Measurements from ENCODE around the gene IGF2BP1.

Gene IGF2BP1

DNA sequence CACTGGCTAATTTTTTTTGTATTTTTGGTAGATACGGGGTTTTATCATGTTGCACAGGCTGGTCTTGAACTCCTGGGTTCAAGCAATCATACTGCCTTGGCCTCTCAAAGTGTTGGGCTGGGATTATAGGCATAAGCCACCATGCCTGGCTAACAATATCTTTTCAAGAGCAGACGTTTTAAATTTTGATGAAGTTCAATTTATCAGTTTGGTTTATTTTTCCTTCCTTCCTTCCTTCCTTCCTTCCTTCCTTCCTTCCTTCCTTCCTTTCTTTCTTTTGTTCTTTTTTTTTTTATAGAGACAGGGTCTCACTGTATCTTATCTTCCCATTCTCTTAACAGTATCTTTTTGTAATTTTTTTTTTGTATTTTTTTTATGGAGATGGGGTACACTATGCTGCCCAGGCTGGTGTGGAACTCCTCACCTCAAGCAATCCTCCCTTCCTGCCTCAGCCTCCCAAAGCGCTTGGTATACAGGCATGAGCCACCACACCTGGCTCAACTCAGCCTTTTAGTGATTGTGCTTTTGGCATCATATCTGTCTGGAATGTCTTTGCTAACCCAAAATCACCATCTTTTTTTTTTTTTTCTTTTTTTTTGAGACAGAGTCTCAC, 15.2 kb upstream of the IGF2BP1 start:
- Histone ChIP-seq H3K9me3 (ENCODE audit: control insufficient read depth in 2 of 2, low read length in 2 of 2) (no peaks in the 10 kb centered on the region), H3K27ac (ENCODE audit: low read length) (no peak overlapping the region), H3K27me3 (ENCODE audit: control insufficient read depth in 1 of 2, insufficient read depth in 2 of 2, low read length in 2 of 2) (peaks cover 0 to 3% of the 10 kb centered on the region in 2 donors), H3K36me3 (ENCODE audit: control insufficient read depth in 2 of 2, insufficient read depth in 2 of 2, low read length in 2 of 2) (no peaks in the 10 kb centered on the region), H3K4me1 (ENCODE audit: control insufficient read depth, insufficient read depth, low read length) (no peaks in the 10 kb centered on the region), H3K9ac (ENCODE audit: low read length in 2 of 2) (no peak overlapping the region), H3K4me3 (ENCODE audit: low read length in 2 of 2) (no peak overlapping the region)

DNA sequence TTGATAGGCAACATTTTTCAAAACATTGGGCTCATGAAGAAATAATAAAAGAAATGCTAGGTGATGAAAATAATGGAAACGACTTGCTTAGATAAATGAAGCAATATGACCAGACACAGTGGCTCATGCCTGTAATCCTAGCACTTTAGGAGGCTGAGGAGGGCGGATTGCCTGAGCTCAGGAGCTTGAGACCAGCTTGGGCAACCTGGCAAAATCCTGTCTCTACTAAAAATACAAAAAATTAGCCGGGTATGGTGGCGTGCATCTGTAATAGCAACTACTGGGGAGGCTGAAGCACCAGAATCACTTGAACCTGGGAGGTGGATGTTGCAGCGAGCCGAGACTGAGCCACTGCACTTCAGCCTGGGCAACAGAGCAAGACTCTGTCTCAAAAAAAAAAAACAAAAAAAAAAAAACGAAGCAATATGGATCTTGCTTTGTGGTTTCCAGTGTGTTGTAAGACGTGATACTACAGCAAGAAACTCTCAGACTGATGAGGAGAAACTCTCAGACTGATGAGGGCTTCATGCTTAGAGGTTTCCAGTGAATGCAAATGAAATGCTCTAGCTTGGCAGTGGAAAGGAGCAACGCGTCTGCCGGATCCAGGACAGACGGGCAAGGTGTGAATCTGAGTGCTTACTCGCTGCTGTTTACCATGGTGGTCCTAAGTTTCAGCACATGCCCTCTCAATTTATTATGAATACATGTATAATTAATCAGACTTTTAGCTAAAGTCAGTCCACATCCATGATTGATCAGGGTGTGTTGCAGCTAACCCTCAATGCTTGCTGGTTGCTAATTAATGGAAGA, 11.5 kb upstream of the IGF2BP1 start:
- H3K27ac ChIP-seq (ENCODE audit: low read length) = no peak overlapping the region
- peaks cover 10 to 15% of the 10 kb centered on the region in 2 donors for H3K27me3 ChIP-seq (ENCODE audit: control insufficient read depth in 1 of 2, insufficient read depth in 2 of 2, low read length in 2 of 2)
- no peaks in the 10 kb centered on the region for H3K36me3 ChIP-seq (ENCODE audit: control insufficient read depth in 2 of 2, insufficient read depth in 2 of 2, low read length in 2 of 2)
- H3K9ac ChIP-seq (ENCODE audit: low read length in 2 of 2) = no peak overlapping the region
- H3K9me3 ChIP-seq (ENCODE audit: control insufficient read depth in 2 of 2, low read length in 2 of 2) = no peaks in the 10 kb centered on the region
- no peaks in the 10 kb centered on the region for H3K4me1 ChIP-seq (ENCODE audit: control insufficient read depth, insufficient read depth, low read length)
- no peak overlapping the region for H3K4me3 ChIP-seq (ENCODE audit: low read length in 2 of 2)

DNA sequence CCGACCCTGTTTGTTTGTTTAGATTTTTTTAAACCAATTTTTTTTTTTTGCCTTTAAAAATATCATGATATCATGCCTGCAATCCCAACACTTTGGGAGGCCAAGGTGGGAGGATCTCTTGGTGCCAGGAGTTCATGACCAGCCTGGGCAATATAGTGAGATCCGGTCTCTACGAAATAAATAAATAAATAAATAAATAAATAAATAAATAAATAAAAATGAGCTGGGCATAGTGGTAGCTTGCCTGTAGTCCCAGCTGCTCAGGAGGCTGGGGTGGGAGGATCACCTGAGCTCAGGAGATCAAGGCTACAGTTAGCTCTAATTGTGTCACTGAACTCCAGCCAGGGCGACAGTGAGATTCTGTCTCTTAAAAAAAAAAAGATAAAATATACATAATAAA, 8.1 kb upstream of the IGF2BP1 start:
- no peak overlapping the region for H3K9ac ChIP-seq (ENCODE audit: low read length in 2 of 2)
- H3K36me3 ChIP-seq (ENCODE audit: control insufficient read depth in 2 of 2, insufficient read depth in 2 of 2, low read length in 2 of 2) = no peaks in the 10 kb centered on the region
- H3K4me3 ChIP-seq (ENCODE audit: low read length in 2 of 2) = no peak overlapping the region
- H3K27me3 ChIP-seq (ENCODE audit: control insufficient read depth in 1 of 2, insufficient read depth in 2 of 2, low read length in 2 of 2) = peaks cover 11 to 38% of the 10 kb centered on the region in 2 donors
- H3K4me1 ChIP-seq (ENCODE audit: control insufficient read depth, insufficient read depth, low read length) = no peaks in the 10 kb centered on the region
- no peak overlapping the region for H3K27ac ChIP-seq (ENCODE audit: low read length)
- H3K9me3 ChIP-seq (ENCODE audit: control insufficient read depth in 2 of 2, low read length in 2 of 2) = no peaks in the 10 kb centered on the region

DNA sequence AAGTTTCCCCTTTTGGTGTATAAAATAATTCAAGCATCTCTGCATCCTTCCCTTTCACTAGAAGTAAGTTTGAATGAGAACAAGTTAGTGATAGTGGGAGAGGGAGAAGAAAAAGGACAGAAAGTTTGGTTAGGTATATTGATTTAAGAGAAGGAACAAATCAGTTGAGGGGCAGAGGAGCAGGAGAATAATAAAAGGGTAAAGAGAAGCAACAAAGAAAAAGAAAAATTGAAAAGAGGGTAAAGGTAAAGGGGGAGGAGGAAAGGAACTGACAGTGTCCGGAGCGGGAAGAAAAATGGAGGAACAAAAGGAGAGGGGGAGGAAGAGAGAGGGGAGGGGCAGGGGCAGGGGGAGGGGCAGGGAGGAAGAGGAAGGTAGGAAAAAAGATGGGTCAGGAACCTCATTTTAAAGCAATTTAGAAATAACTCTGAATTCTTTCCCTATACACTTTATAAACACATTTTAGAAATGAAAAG, 6.3 kb upstream of the IGF2BP1 start:
- Histone ChIP-seq H3K27ac (ENCODE audit: low read length) (no peak overlapping the region), H3K36me3 (ENCODE audit: control insufficient read depth in 2 of 2, insufficient read depth in 2 of 2, low read length in 2 of 2) (no peaks in the 10 kb centered on the region), H3K4me1 (ENCODE audit: control insufficient read depth, insufficient read depth, low read length) (peaks cover under 1% of the 10 kb centered on the region), H3K9ac (ENCODE audit: low read length in 2 of 2) (no peak overlapping the region), H3K27me3 (ENCODE audit: control insufficient read depth in 1 of 2, insufficient read depth in 2 of 2, low read length in 2 of 2) (peaks cover 24 to 51% of the 10 kb centered on the region in 2 donors), H3K4me3 (ENCODE audit: low read length in 2 of 2) (no peak overlapping the region), H3K9me3 (ENCODE audit: control insufficient read depth in 2 of 2, low read length in 2 of 2) (no peaks in the 10 kb centered on the region)

DNA sequence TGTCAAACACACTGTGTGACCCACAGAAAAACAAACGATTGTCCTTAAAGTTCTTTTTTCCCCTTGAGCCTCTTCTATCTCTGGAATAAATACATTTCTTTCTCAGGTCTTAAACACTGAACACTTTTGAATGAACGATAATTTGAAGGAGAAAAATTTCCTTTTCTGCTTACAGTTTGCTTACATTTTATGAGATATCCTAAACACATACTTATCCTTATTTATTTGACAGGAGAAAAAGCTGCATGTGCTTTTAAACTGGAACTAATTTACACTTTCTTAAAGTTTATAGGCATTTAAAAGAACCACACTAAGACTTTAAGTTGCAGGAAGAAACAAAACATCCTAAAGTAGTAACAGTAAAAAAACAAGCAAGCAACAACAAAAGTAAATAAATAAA, 4.7 kb upstream of the IGF2BP1 start:
- Histone ChIP-seq H3K36me3 (ENCODE audit: control insufficient read depth in 2 of 2, insufficient read depth in 2 of 2, low read length in 2 of 2) (no peaks in the 10 kb centered on the region), H3K9ac (ENCODE audit: low read length in 2 of 2) (no peak overlapping the region), H3K9me3 (ENCODE audit: control insufficient read depth in 2 of 2, low read length in 2 of 2) (no peaks in the 10 kb centered on the region), H3K27ac (ENCODE audit: low read length) (no peak overlapping the region), H3K27me3 (ENCODE audit: control insufficient read depth in 1 of 2, insufficient read depth in 2 of 2, low read length in 2 of 2) (peaks cover 35 to 66% of the 10 kb centered on the region in 2 donors), H3K4me1 (ENCODE audit: control insufficient read depth, insufficient read depth, low read length) (peaks cover 9% of the 10 kb centered on the region), H3K4me3 (ENCODE audit: low read length in 2 of 2) (no peak overlapping the region)

DNA sequence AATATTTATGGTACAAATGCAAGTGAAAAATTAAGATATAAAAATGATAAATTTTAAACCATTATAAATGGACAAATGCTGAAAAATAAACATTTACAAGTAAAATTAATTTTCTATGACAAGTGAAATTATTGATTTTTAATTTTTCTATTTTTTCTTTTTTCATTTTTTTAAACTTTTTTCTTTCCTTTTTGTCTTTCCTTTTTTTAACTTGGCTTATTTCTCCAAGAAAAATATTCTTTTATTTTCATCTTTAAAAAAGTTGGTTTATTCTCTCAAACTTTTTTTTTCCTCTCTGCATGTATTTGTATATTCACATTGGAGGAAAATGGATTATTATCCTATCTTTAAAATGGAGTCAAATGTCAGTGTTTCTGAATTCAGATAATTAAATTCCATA, 3.9 kb upstream of the IGF2BP1 start:
- no peaks in the 10 kb centered on the region for H3K9me3 ChIP-seq (ENCODE audit: control insufficient read depth in 2 of 2, low read length in 2 of 2)
- H3K27me3 ChIP-seq (ENCODE audit: control insufficient read depth in 1 of 2, insufficient read depth in 2 of 2, low read length in 2 of 2) = peaks cover 39 to 75% of the 10 kb centered on the region in 2 donors
- H3K4me1 ChIP-seq (ENCODE audit: control insufficient read depth, insufficient read depth, low read length) = peaks cover 14% of the 10 kb centered on the region
- no peak overlapping the region for H3K4me3 ChIP-seq (ENCODE audit: low read length in 2 of 2)
- H3K9ac ChIP-seq (ENCODE audit: low read length in 2 of 2) = no peak overlapping the region
- H3K36me3 ChIP-seq (ENCODE audit: control insufficient read depth in 2 of 2, insufficient read depth in 2 of 2, low read length in 2 of 2) = no peaks in the 10 kb centered on the region
- no peak overlapping the region for H3K27ac ChIP-seq (ENCODE audit: low read length)

DNA sequence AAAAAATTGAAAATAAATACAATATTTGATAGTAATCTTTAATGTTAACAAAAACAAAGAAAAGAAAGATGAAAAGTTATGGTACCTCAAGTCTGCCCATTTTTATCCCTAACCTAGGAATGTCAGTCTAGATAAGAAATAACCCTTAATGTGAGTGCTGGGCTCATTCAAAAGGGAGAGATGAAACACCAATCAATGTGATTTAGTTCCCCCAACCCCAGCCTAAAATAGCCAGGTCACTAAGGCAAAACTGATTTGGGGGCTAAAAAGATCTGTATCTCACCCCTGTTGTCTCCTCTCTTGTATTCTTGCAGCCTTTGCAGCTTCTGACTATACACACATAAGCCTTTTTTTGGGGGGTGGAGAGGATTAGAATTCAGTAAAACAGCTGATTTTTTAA, 3.2 kb upstream of the IGF2BP1 start:
- Histone ChIP-seq H3K4me3 (ENCODE audit: low read length in 2 of 2) (no peak overlapping the region), H3K27me3 (ENCODE audit: control insufficient read depth in 1 of 2, insufficient read depth in 2 of 2, low read length in 2 of 2) (peaks cover 41 to 81% of the 10 kb centered on the region in 2 donors), H3K36me3 (ENCODE audit: control insufficient read depth in 2 of 2, insufficient read depth in 2 of 2, low read length in 2 of 2) (no peaks in the 10 kb centered on the region), H3K27ac (ENCODE audit: low read length) (no peak overlapping the region), H3K9ac (ENCODE audit: low read length in 2 of 2) (no peak overlapping the region), H3K9me3 (ENCODE audit: control insufficient read depth in 2 of 2, low read length in 2 of 2) (no peaks in the 10 kb centered on the region), H3K4me1 (ENCODE audit: control insufficient read depth, insufficient read depth, low read length) (peaks cover 17% of the 10 kb centered on the region)

DNA sequence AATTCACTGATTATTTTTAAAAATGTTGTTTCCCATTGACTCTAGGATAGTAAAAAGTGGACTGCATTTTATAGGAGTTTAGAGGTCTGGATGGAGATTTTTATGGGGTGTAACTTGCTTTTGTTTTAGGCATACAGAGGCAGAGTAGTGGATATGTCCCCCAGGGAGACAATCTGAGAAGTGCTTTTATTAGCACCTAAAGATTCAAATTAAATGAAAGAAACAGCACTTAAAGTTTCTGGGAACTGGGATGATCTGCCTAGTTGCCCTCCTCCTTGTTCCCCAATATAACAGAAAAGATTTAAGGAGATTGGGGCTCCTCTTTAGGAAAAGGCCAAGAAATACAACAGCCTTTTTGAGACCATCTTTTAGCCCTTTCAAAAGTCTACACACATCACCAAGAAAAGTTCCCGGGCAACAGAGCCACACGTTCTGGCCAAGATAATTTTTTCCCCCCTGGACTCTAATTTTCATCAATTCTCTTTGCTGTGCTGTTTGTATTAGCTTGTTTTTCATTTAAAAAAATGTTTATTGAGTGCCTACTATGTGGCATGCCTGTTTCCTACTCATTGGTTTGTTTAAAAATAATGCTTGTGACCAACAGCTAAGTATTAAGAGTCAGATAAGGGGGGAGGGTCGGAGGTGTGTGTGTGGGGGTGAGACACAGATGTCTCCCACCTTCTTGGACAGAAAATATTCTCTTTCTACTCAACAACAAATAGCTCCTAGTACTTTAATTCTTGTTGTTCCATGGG, 2.5 kb upstream of the IGF2BP1 start:
- no peaks in the 10 kb centered on the region for H3K9me3 ChIP-seq (ENCODE audit: control insufficient read depth in 2 of 2, low read length in 2 of 2)
- peaks cover 45 to 82% of the 10 kb centered on the region in 2 donors for H3K27me3 ChIP-seq (ENCODE audit: control insufficient read depth in 1 of 2, insufficient read depth in 2 of 2, low read length in 2 of 2)
- H3K9ac ChIP-seq (ENCODE audit: low read length in 2 of 2) = no peak overlapping the region
- no peak overlapping the region for H3K27ac ChIP-seq (ENCODE audit: low read length)
- H3K4me1 ChIP-seq (ENCODE audit: control insufficient read depth, insufficient read depth, low read length) = peaks cover 17% of the 10 kb centered on the region
- H3K36me3 ChIP-seq (ENCODE audit: control insufficient read depth in 2 of 2, insufficient read depth in 2 of 2, low read length in 2 of 2) = no peaks in the 10 kb centered on the region
- no peak overlapping the region for H3K4me3 ChIP-seq (ENCODE audit: low read length in 2 of 2)

DNA sequence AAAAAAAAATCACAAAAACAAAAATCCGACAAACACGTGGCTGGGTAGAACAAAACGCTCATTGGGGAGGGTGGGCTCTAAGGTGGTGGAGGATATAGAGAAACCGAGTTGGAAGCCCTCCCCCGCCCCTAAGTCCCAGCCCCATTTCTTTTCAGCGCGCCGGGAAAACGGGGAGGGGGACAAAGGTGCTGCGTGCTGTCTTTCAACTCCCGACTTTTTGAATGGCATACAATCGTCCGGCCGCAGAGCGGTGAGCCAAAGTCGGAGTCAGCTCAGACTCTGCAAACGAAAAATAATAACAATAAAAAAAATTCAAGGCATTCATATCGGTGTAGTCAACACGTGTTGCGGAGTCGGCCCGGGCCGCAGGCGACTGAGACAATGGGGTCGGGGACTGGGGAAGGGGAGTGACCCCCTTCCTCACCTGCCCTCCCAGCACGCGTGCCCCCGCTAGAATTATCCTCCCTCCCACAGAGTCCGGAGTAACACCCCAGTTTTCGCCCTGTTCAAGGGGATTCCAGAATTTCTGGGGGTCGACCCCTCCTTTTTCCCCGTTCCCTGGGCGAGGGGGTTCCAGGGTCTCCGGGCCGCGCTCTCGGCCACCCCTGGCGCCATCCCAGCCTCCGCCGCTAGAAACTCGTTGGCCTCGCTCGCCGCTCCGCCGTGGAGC, 1.7 kb upstream of the IGF2BP1 start:
- no peak overlapping the region for H3K9ac ChIP-seq (ENCODE audit: low read length in 2 of 2)
- peaks cover 17% of the 10 kb centered on the region for H3K4me1 ChIP-seq (ENCODE audit: control insufficient read depth, insufficient read depth, low read length)
- H3K4me3 ChIP-seq (ENCODE audit: low read length in 2 of 2) = no peak overlapping the region
- no peak overlapping the region for H3K27ac ChIP-seq (ENCODE audit: low read length)
- H3K36me3 ChIP-seq (ENCODE audit: control insufficient read depth in 2 of 2, insufficient read depth in 2 of 2, low read length in 2 of 2) = no peaks in the 10 kb centered on the region
- no peaks in the 10 kb centered on the region for H3K9me3 ChIP-seq (ENCODE audit: control insufficient read depth in 2 of 2, low read length in 2 of 2)
- H3K27me3 ChIP-seq (ENCODE audit: control insufficient read depth in 1 of 2, insufficient read depth in 2 of 2, low read length in 2 of 2) = peaks cover 45 to 82% of the 10 kb centered on the region in 2 donors

DNA sequence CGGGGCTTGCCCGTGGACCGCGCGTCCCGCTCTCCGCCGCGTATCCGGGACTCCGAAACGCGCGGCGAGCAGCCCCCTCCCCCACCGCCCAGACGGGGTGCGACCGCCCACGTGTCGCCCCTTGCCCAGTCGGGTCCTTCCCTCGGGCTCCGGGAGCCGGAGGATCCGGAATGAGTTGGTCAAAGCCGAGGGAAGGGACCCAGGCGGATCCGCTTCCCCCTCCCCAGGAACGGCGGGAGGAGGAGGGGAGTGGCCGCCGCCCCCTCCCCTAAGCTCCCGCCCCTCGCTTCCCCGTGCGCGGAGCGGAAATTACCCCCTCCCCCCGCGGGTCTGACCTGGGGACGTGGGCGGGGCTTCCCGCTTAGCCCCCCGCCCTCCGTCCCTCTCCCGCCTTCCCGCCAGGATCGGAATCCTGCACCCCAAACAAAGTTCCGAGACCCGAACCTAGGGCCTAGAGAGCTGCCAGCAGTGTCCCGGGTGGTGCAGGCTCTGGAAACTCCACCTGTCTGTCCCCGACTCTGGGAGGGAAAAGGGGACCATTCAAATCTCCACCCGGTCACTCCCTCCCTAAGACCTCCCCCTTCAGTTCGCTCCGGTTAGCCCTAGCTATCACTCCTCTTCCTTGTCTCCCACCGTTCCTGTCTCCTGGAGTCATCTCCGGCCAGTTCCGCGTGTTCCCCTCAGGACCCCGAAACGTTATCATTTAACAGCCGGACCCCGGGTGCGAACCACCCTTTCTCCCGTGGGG, 1.0 kb upstream of the IGF2BP1 start:
- Histone ChIP-seq H3K4me1 (ENCODE audit: control insufficient read depth, insufficient read depth, low read length) (peaks cover 17% of the 10 kb centered on the region), H3K9ac (ENCODE audit: low read length in 2 of 2) (no peak overlapping the region), H3K9me3 (ENCODE audit: control insufficient read depth in 2 of 2, low read length in 2 of 2) (no peaks in the 10 kb centered on the region), H3K4me3 (ENCODE audit: low read length in 2 of 2) (no peak overlapping the region), H3K27ac (ENCODE audit: low read length) (no peak overlapping the region), H3K36me3 (ENCODE audit: control insufficient read depth in 2 of 2, insufficient read depth in 2 of 2, low read length in 2 of 2) (no peaks in the 10 kb centered on the region), H3K27me3 (ENCODE audit: control insufficient read depth in 1 of 2, insufficient read depth in 2 of 2, low read length in 2 of 2) (peaks cover 42 to 80% of the 10 kb centered on the region in 2 donors)

Measured in stomach smooth muscle (tissue), 2 donors.